Measurements from ENCODE around the gene MYOZ2. TPM values are rescaled to one million over a fixed set of nuclear protein-coding genes. Genes with fewer than 3 reads are reported as not detected.

MYOZ2 gene
- total and polyA plus RNA-seq, 2 donors (not counting 3 experiments of a cell fraction or from before 2014, with no cell fraction given) = 0.11 to 0.13 TPM

- H3K27ac ChIP-seq (ENCODE audit: insufficient read depth, low read depth, low read length) = peak overlapping the region; percentile 37
- H3K9me1 ChIP-seq (replicated peaks; ENCODE audit: control insufficient read depth, extremely low read depth, insufficient read depth, low read length) = peaks cover 5% of the 10 kb centered on the region
- POLR2A ChIA-PET = no interaction called here
- peak overlapping the region; percentile 45 for H3K4me2 ChIP-seq (ENCODE audit: insufficient read depth, low read length)
- H3K4me3 ChIP-seq (replicated peaks in 1 of 3; ENCODE audit: insufficient read depth in 1 of 3, low read depth in 1 of 3, low read length in 3 of 3) = no peak overlapping the region
- peaks cover 67% of the 10 kb centered on the region for H3K79me2 ChIP-seq (ENCODE audit: control insufficient read depth, insufficient read depth, low read length)
- peaks cover 2 to 8% of the 10 kb centered on the region in 2 experiments for H3K36me3 ChIP-seq (ENCODE audit: control insufficient read depth in 2 of 2, extremely low read depth in 1 of 2, insufficient read depth in 2 of 2, low read length in 2 of 2)
- peaks cover 33% of the 10 kb centered on the region for H3K4me1 ChIP-seq (ENCODE audit: control insufficient read depth, extremely low read depth, insufficient read depth, low read length)
- FAIRE-seq (no peak), DNase-seq (ENCODE audit: low read depth, low spot score) (peak; percentile 36)
- TF ChIP-seq EZH2 (IDR thresholded peaks at IDR 0.05; ENCODE audit: borderline replicate concordance, low read depth, low read length, severe bottlenecking) (no peak), POLR2A (IDR thresholded peaks at IDR 0.05; ENCODE audit: low read depth, low read length) (no peak), CTCF (IDR thresholded peaks at IDR 0.05; ENCODE audit: extremely low read depth in 1 of 2, insufficient read depth in 1 of 2, low read depth in 1 of 2, low read length in 2 of 2) (no peak), GATA2 (IDR thresholded peaks at IDR 0.05; ENCODE audit: insufficient read depth, insufficient read length, low read depth, low read length) (no peak), POLR2AphosphoS5 (IDR thresholded peaks at IDR 0.05; ENCODE audit: insufficient read depth, low read depth, low read length) (no peak), JUN (IDR thresholded peaks at IDR 0.05; ENCODE audit: borderline replicate concordance, insufficient read depth, insufficient read length, low read depth) (no peak), MYC (IDR thresholded peaks at IDR 0.05; ENCODE audit: low read depth, low read length) (no peak), FOS (IDR thresholded peaks at IDR 0.05; ENCODE audit: borderline replicate concordance, insufficient read depth, low read length) (no peak), MAX (IDR thresholded peaks at IDR 0.05; ENCODE audit: insufficient read depth, insufficient read length) (no peak)
- H3K9ac ChIP-seq (replicated peaks; ENCODE audit: extremely low read depth, insufficient read depth, low read length) = no peak overlapping the region
- H2AFZ ChIP-seq (ENCODE audit: low read depth, low read length) = no peak overlapping the region
- H4K20me1 ChIP-seq (replicated peaks; ENCODE audit: control insufficient read depth, extremely low read depth, insufficient read depth, low read length) = peaks cover 2% of the 10 kb centered on the region
- dilution Hi-C loops (cut with MboI; ENCODE audit: extremely low pct_ligation_motif_present, low sequenced_read_pairs) = no loop called here
- BruUV-seq (replicated peaks) = no TSS peak
- intact Hi-C loops (cut with micrococcal nuclease) = loop anchor here (5.0 kb wide), 1 partner anchor 49 kb away; no protein-coding TSS in a partner anchor
- CTCF ChIA-PET = interaction anchor here (1.0 to 1.5 kb wide), 3 partner anchors 10 to 193 kb away, joined by 3 to 4 read pairs (median 3); no protein-coding TSS in a partner anchor
- no peaks in the 10 kb centered on the region for H3K27me3 ChIP-seq (ENCODE audit: control insufficient read depth in 2 of 2, insufficient read depth in 2 of 2, low read length in 2 of 2)
- no peaks in the 10 kb centered on the region for H3K9me3 ChIP-seq (replicated peaks; ENCODE audit: control insufficient read depth, insufficient read depth, low read length)
These were observed 97.6 kb downstream of the MYOZ2 start for GRCh38 chr4:119233191-119233590.

All from endothelial cell of umbilical vein (primary cell).